ENCODE measurements around the gene SULT1A3.
A peak's percentile ranks its signal among the peaks of the same experiment; 100 is the strongest.
"Not testable (repeated sequence)": the region's sequence is repeated elsewhere in the genome, so short reads cannot be mapped to it uniquely, and the experiment has no call there.

SULT1A3 gene

DNA sequence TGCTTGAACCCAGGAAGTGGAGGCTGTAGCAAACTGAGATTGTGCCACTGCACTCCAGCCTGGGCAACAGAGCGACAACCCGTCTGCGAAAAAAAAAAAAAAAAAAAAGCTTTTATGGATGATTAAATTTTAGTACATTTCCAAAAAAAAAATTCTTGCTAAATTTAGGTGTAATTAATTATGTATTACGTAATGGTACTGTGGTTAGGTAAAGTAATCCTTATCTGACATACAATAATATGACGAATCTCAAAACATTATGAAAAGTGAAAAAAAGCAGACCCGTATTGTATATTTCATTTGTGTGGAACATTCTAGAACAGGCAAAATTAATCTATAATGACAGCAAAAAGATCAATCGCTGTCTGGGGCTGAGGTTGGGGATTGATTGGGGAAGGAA is 26.0 kb upstream of the SULT1A3 start:
- Histone ChIP-seq H3K4me1 (ENCODE audit: control insufficient read depth, insufficient read depth, low read length, poor library complexity, severe bottlenecking) (no peaks in the 10 kb centered on the region), H3K27me3 (replicated peaks; ENCODE audit: control insufficient read depth, insufficient read depth, low read length, poor library complexity, severe bottlenecking) (no peaks in the 10 kb centered on the region)

DNA sequence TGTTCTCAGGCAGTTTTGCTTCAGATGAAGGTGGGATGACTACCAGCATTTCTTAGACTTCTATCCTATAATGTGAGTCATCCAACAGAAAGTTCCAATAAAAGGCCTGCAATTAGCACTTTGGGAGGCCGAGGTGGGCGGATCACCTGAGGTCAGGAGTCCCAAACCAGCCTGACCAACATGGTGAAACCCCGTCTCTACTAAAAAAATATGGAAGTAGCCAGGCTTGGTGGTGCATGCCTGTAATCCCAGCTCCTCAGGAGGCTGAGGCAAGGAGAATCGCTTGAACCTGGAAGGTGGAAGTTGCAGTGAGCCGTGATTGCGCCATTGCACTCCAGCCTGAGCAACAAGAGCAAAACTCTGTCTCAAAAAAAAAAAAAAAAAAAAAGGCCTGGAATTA is 22.2 kb upstream of the SULT1A3 start:
- not testable (repeated sequence) for H3K36me3 ChIP-seq (ENCODE audit: control insufficient read depth, insufficient read depth, low read length); H3K4me3 ChIP-seq (ENCODE audit: insufficient read depth, low read depth, low read length, poor library complexity, severe bottlenecking); H3K4me1 ChIP-seq (ENCODE audit: control insufficient read depth, insufficient read depth, low read length, poor library complexity, severe bottlenecking); DNase-seq; H3K27me3 ChIP-seq (replicated peaks; ENCODE audit: control insufficient read depth, insufficient read depth, low read length, poor library complexity, severe bottlenecking); H3K27ac ChIP-seq (ENCODE audit: insufficient read depth, low read length, poor library complexity, severe bottlenecking); H3K9me3 ChIP-seq (ENCODE audit: control insufficient read depth, low read length)

More for the DNA sequence above, 26.0 kb upstream of the SULT1A3 start:
- Histone ChIP-seq H3K4me3 (ENCODE audit: insufficient read depth, low read depth, low read length, poor library complexity, severe bottlenecking) (no peak overlapping the region), H3K27ac (ENCODE audit: insufficient read depth, low read length, poor library complexity, severe bottlenecking) (no peak overlapping the region), H3K9me3 (ENCODE audit: control insufficient read depth, low read length) (no peaks in the 10 kb centered on the region), H3K36me3 (ENCODE audit: control insufficient read depth, insufficient read depth, low read length) (no peaks in the 10 kb centered on the region)
- DNase-seq: no peak

DNA sequence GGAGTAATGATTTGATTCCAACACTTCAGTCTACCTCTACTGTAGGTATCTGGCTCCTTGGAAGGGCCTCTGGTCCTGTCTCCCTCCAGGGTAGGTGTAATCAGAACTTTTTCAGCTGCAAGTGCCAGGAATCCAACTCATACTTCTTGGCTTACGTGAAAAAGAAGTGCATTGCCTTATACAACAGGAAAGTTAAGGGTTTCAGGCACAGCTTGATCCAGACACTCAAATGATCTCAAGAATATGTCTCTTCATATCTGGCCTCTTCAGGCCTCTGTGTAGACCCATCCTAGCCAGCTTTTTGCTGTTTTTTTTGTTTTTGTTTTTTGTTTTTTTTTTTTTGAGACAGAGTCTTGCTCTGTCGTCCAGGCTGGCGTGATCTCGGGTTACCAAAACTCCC is 19.9 kb upstream of the SULT1A3 start:
- Histone ChIP-seq H3K4me1 (ENCODE audit: control insufficient read depth, insufficient read depth, low read length, poor library complexity, severe bottlenecking) (no peaks in the 10 kb centered on the region), H3K9me3 (ENCODE audit: control insufficient read depth, low read length) (no peaks in the 10 kb centered on the region), H3K4me3 (ENCODE audit: insufficient read depth, low read depth, low read length, poor library complexity, severe bottlenecking) (no peak overlapping the region), H3K27me3 (replicated peaks; ENCODE audit: control insufficient read depth, insufficient read depth, low read length, poor library complexity, severe bottlenecking) (no peaks in the 10 kb centered on the region), H3K27ac (ENCODE audit: insufficient read depth, low read length, poor library complexity, severe bottlenecking) (no peak overlapping the region), H3K36me3 (ENCODE audit: control insufficient read depth, insufficient read depth, low read length) (peaks cover 2% of the 10 kb centered on the region)
- no peak for DNase-seq

DNA sequence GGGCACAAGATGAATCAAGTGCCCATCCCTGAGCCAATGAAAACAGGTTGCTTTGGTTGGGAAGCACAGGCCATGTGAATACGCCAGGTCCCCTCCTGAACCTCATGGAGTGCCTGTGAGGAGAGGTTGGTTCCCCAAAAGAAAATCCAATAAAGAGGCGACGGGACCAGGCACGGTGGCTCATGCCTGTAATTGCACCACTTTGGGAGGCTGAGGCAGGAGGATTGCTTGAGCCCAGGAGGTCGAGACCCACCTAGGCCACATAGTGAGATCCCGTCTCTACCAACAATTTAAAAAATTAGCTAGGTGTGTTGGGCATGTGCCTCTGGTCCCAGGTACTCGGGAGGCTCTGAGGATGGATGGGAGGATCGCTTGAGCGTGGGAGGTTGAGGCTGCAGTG is 19.1 kb upstream of the SULT1A3 start:
- H3K36me3 ChIP-seq (ENCODE audit: control insufficient read depth, insufficient read depth, low read length): peaks cover 4% of the 10 kb centered on the region
- no peaks in the 10 kb centered on the region for H3K9me3 ChIP-seq (ENCODE audit: control insufficient read depth, low read length)
- H3K27ac ChIP-seq (ENCODE audit: insufficient read depth, low read length, poor library complexity, severe bottlenecking): no peak overlapping the region
- no peak for DNase-seq
- H3K4me1 ChIP-seq (ENCODE audit: control insufficient read depth, insufficient read depth, low read length, poor library complexity, severe bottlenecking): no peaks in the 10 kb centered on the region
- no peak overlapping the region for H3K4me3 ChIP-seq (ENCODE audit: insufficient read depth, low read depth, low read length, poor library complexity, severe bottlenecking)
- H3K27me3 ChIP-seq (replicated peaks; ENCODE audit: control insufficient read depth, insufficient read depth, low read length, poor library complexity, severe bottlenecking): no peaks in the 10 kb centered on the region

DNA sequence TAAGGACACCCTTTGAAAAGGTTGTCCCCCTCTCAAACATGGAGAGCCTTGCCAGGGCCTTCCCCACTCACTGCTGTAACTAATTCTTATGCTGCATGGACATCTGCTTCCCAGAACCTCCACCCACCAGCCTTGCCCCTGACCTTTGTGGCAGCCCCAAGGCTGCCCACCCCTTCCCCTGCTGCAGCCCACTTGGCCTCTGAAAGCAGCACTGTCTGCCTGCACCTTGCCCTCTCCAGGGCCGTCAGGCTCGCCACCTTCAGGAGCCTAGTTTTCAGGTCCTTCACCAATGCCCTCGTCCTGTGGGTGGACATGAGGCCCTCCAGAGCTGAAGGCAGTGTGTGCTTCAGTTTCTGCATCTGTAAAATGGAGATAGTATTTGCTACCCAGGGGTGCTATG is 18.3 kb upstream of the SULT1A3 start:
- Histone ChIP-seq H3K4me1 (ENCODE audit: control insufficient read depth, insufficient read depth, low read length, poor library complexity, severe bottlenecking) (peaks cover 7% of the 10 kb centered on the region), H3K9me3 (ENCODE audit: control insufficient read depth, low read length) (no peaks in the 10 kb centered on the region), H3K27ac (ENCODE audit: insufficient read depth, low read length, poor library complexity, severe bottlenecking) (no peak overlapping the region), H3K36me3 (ENCODE audit: control insufficient read depth, insufficient read depth, low read length) (peaks cover 5% of the 10 kb centered on the region), H3K27me3 (replicated peaks; ENCODE audit: control insufficient read depth, insufficient read depth, low read length, poor library complexity, severe bottlenecking) (no peaks in the 10 kb centered on the region), H3K4me3 (ENCODE audit: insufficient read depth, low read depth, low read length, poor library complexity, severe bottlenecking) (no peak overlapping the region)
- no peak for DNase-seq

DNA sequence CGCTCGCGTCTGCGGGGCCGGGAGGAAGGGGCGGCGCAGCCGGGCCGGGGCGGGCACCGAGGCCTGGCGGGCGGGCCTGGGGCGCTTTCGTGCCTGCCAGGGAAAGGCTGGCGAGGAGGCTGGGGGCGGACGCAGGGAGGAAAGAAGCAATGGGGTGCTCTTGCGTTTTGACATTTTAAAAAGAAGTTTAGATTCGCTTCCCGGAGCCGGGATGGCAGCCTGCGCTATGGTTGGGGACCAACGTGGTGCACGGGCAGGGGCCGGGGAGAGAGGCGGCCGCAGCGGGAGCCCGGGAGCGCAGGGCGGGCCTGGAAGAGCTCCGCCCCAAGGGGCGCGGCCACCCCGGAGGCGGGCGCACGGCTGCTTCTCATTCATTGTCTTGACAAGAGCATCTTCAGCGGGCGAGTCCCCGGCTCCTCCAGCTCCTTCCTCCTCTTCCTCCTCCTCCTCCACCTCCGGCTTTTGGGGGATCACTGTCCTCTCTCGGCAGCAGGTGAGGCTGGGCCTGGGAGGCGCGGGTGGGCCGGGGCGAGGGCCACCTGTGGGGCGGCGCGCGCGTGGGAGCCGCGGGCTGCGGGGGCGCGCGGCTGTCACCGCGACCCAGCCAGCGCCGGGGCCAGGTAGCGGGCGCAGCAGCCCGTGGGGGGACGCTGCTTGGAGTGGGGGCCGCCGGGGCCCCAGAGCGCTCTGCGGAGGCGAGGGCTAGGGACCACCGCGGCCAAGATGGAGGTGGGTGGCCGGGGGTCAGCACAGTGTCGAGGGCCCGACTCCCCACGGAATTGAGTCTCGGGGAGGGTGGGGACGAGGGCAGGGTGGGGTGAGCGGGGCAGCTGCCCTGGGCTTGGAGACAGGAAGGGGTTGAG is 15.6 kb upstream of the SULT1A3 start, which contains the start of gene CORO1A:
Gene CORO1A (plus strand): TSS at position 370 of the 863 bp plus-strand sequence. CDS start 1,608 bp downstream, outside the sequence.
- H3K4me1 ChIP-seq (ENCODE audit: control insufficient read depth, insufficient read depth, low read length, poor library complexity, severe bottlenecking): peaks cover 33% of the 10 kb centered on the region
- DNase-seq: peak; percentile 60 to 77 (median 70)
- peak within 1 kb of the TSS; percentile 94 for H3K27ac ChIP-seq (ENCODE audit: insufficient read depth, low read length, poor library complexity, severe bottlenecking)

DNA sequence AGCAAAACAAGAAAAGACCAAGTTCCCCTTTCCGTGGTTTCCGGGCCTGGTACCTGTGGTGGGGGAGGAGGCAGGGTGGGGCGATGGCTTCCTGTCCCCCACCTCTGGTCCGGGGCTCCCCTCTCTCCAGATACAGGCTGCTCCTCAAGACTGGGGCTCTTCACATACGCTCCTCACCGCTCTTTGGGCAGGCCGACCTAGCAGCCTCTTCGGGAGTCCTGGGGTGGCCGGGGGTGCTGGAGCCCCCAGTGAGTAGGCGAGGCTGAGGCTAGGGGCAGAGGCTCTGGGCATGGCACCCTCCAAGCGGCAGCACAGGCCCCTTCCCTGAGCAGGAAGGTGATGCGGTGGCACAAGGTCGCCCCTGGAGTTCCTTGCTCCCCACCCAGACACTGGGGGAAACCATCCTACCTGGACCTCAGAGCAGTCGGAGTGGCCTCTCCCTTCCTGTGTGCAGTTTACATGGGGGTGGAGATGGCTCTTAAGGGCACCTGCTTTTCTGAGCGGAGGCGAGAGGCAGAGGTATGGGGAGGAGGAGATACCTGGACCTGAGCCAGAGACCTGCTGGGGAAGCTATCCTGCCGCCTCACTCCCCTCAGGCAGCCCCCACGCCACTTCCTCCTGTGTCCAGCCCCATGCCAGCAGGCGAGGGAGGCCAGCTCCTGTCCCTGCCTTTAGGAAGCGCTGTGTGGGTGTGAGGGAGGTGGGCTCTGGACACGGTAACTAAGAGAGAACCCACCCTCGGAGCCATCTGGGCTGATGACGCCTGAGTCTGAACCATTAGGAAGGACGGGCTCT is 14.8 kb upstream of the SULT1A3 start:
- no peaks in the 10 kb centered on the region for H3K9me3 ChIP-seq (ENCODE audit: control insufficient read depth, low read length)
- H3K4me3 ChIP-seq (ENCODE audit: insufficient read depth, low read depth, low read length, poor library complexity, severe bottlenecking): peak overlapping the region; percentile 97
- peak overlapping the region; percentile 94 for H3K27ac ChIP-seq (ENCODE audit: insufficient read depth, low read length, poor library complexity, severe bottlenecking)
- H3K4me1 ChIP-seq (ENCODE audit: control insufficient read depth, insufficient read depth, low read length, poor library complexity, severe bottlenecking): peaks cover 33% of the 10 kb centered on the region
- H3K27me3 ChIP-seq (replicated peaks; ENCODE audit: control insufficient read depth, insufficient read depth, low read length, poor library complexity, severe bottlenecking): no peaks in the 10 kb centered on the region
- DNase-seq: peak; percentile 73 to 75 (median 74)
- H3K36me3 ChIP-seq (ENCODE audit: control insufficient read depth, insufficient read depth, low read length): peaks cover 29% of the 10 kb centered on the region

More for the DNA sequence above, 15.6 kb upstream of the SULT1A3 start, which contains the start of gene CORO1A:
- H3K4me3 ChIP-seq (ENCODE audit: insufficient read depth, low read depth, low read length, poor library complexity, severe bottlenecking): peak within 1 kb of the TSS; percentile 97
- no peaks in the 10 kb centered on the region for H3K9me3 ChIP-seq (ENCODE audit: control insufficient read depth, low read length)
- H3K27me3 ChIP-seq (replicated peaks; ENCODE audit: control insufficient read depth, insufficient read depth, low read length, poor library complexity, severe bottlenecking): no peaks in the 10 kb centered on the region
- peaks cover 29% of the 10 kb centered on the region for H3K36me3 ChIP-seq (ENCODE audit: control insufficient read depth, insufficient read depth, low read length)

DNA sequence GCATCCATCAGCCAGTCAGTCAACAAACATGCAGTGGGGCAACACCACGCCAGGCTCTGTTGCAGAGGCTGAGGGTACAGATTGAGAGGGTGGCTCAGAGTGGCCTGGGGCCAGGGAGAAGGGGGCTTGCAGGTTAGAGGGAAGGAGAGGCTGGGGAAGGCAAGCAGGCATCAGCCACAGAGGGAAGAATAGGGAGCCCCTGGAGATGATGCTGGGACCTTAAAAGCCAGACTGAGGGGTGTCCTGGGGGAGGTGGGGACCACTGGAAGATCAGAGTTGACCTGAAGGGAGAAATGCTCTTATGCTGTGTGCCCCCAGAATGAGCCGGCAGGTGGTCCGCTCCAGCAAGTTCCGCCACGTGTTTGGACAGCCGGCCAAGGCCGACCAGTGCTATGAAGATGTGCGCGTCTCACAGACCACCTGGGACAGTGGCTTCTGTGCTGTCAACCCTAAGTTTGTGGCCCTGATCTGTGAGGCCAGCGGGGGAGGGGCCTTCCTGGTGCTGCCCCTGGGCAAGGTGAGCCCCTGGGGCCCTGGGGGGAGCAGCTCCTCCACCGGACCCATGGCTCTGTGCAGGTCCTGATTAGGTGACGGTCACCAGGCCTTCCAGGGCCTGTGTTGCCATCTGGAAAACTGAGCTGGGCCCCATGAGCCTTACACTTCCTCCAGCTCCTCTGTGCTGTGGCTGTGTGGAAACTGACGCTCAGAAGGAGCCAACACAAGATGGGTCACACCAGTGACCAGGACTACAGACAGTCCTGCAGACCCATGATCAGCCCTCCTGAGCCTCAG is 14.0 kb upstream of the SULT1A3 start:
- Histone ChIP-seq H3K9me3 (ENCODE audit: control insufficient read depth, low read length) (no peaks in the 10 kb centered on the region), H3K4me1 (ENCODE audit: control insufficient read depth, insufficient read depth, low read length, poor library complexity, severe bottlenecking) (peaks cover 33% of the 10 kb centered on the region), H3K27me3 (replicated peaks; ENCODE audit: control insufficient read depth, insufficient read depth, low read length, poor library complexity, severe bottlenecking) (no peaks in the 10 kb centered on the region), H3K27ac (ENCODE audit: insufficient read depth, low read length, poor library complexity, severe bottlenecking) (peak overlapping the region; percentile 94), H3K4me3 (ENCODE audit: insufficient read depth, low read depth, low read length, poor library complexity, severe bottlenecking) (peak overlapping the region; percentile 97), H3K36me3 (ENCODE audit: control insufficient read depth, insufficient read depth, low read length) (peaks cover 29% of the 10 kb centered on the region)
- peak in 1 of 3 donors; percentile 5 for DNase-seq

DNA sequence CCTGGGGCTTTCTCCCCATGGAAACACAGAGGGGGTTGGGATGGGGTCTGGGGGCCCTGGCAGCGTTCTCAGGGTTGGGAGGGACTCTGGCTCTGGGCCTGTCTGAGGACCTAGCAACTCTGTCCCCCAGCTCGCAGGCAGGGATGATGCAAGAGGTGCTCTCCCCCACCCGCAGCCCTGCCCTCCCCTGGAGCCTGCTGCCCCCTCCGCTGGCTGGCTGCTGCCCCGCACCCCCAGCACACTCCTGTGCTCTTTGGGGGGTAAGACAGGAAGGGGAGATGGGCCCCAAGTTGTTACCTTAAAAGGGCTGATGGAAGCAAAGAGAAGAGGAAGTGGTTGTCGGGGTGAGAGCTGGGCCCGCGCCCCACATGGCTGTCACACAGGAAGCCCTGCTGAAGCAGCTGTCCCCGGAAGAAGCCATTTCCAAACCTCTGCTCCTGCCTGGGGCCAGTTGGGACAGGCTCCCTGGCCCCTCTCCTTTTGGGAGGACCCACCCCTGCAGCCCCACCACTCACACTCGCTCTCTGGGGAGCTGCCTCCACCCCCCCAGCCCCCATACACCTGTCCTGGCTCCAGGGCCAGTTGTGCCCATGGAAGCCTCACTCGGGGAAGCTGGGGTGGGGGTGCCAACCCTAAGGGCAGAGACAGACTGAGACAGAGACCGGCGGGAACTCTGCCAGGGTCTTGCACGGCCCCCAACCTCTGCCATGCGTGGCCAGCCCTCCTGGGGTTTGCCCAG is 13.2 kb upstream of the SULT1A3 start:
- no peaks in the 10 kb centered on the region for H3K27me3 ChIP-seq (replicated peaks; ENCODE audit: control insufficient read depth, insufficient read depth, low read length, poor library complexity, severe bottlenecking)
- H3K4me3 ChIP-seq (ENCODE audit: insufficient read depth, low read depth, low read length, poor library complexity, severe bottlenecking): peak overlapping the region; percentile 97
- H3K4me1 ChIP-seq (ENCODE audit: control insufficient read depth, insufficient read depth, low read length, poor library complexity, severe bottlenecking): peaks cover 33% of the 10 kb centered on the region
- peak overlapping the region; percentile 94 for H3K27ac ChIP-seq (ENCODE audit: insufficient read depth, low read length, poor library complexity, severe bottlenecking)
- no peaks in the 10 kb centered on the region for H3K9me3 ChIP-seq (ENCODE audit: control insufficient read depth, low read length)
- peaks cover 29% of the 10 kb centered on the region for H3K36me3 ChIP-seq (ENCODE audit: control insufficient read depth, insufficient read depth, low read length)
- peak; percentile 68 to 77 (median 71) for DNase-seq

Measured in effector memory CD4-positive, alpha-beta T cell (primary cell).